ENCODE data around the gene DIS3L2.
"Not testable (repeated sequence)": the region's sequence is repeated elsewhere in the genome, so short reads cannot be mapped to it uniquely, and the experiment has no call there.

Gene DIS3L2

DNA sequence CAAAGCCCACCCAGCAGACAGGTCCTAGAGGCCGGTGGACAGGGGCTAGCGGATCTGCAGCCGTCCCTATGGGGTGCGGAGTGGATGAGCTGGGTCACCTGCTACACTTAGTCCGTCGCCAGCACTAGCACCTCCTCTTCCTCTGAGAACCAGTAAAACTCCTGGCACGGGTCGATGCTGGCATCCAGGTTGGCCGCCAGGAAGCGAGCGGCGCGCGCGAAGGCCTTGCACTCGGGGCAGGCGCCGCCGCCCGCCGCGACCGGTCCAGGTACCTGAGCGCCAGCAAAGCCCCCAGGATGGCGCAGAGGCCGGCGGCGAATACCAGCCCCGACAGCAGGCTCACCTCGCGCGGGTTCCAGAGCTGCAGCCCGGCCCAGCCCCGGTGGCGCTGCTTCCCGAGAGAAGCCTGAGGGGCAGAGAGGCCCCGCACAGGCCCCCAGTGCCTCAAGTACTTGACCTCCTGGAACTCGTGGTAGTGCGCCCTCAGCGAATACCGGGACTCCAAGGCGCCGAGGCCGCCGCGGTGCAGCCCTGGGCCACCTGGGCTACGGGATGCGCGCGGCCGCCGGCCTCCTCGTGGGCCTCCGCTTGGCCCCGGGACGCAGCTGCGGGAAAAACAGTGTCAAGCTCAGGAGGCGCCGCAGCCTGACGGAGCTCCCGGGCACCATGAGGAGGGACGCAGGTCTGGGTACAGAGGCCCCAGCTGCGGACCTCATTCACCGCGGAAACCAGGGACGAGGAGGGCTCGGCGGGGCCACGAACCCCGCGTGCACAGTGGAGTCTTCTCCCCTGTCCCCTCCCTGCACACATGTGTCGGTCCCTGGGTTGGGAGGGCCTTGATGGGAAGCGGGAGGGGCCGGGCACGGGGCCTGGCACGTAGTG is 389.5 kb downstream of the DIS3L2 start:
- no peak for TF ChIP-seq TAF1 (IDR thresholded peaks at IDR 0.05; ENCODE audit: borderline replicate concordance, low read depth, low read length)
- TF ChIP-seq POLR2A (IDR thresholded peaks at IDR 0.05; ENCODE audit: low read depth, low read length): no peak
- TF ChIP-seq POLR2AphosphoS5 (IDR thresholded peaks at IDR 0.05; ENCODE audit: low read depth, low read length): no peak
- no peak for FAIRE-seq
- DNase-seq (ENCODE audit: insufficient read length): no peak

DNA sequence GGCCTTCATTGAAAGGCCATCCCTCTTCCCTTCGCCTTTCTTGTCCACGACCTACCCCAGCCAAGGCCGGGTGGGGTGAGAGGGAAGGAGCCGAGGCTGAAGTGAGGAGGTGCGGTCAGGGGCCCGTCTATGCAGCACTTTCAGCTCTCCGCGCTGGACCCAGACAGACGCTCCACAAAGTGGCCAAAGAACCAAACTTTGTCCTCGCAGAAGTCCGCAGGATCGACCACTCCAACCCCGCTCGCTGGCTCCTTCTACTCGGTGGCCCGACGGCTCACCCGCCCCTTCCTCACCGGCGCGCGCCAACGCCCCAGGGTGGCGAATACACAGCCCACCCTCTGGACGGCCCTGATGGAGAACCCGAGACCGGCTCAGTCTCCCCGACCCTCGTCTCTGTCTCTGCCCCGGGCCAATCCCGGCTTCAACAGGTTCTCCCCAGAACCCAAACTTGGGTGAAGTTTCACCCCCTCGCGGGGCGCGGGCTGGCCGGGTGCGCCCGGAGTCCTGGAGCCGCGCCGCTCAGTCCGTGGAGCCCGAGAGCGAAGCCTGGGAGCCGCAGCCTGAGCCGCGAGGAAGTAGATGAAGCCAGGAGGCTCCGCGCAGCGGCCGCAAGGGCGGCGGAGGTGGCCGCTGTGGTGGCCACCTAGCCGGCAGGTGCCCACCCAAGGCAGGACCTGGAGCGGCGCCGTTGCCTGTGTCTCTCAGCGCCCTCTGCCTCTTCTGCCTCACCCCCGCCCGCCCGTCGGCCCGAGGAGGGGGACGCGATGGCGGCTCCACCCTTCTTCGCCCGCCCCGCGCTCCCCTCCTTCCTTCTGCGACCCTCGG is 390.4 kb downstream of the DIS3L2 start:
- DNase-seq (ENCODE audit: insufficient read length) (no peak), FAIRE-seq (no peak)
- TF ChIP-seq POLR2AphosphoS5 (IDR thresholded peaks at IDR 0.05; ENCODE audit: low read depth, low read length) (no peak), POLR2A (IDR thresholded peaks at IDR 0.05; ENCODE audit: low read depth, low read length) (no peak), TAF1 (IDR thresholded peaks at IDR 0.05; ENCODE audit: borderline replicate concordance, low read depth, low read length) (no peak)

- no peak for TF ChIP-seq POLR2AphosphoS5 (IDR thresholded peaks at IDR 0.05; ENCODE audit: low read depth, low read length)
- no peak for TF ChIP-seq POLR2A (IDR thresholded peaks at IDR 0.05; ENCODE audit: low read depth, low read length)
- no peak for TF ChIP-seq TAF1 (IDR thresholded peaks at IDR 0.05; ENCODE audit: borderline replicate concordance, low read depth, low read length)
- DNase-seq (ENCODE audit: insufficient read length): no peak
- no peak for FAIRE-seq
Measured at GRCh38 chr2:232352511-232353091, 391.1 kb downstream of the DIS3L2 start.

- no peak for DNase-seq (ENCODE audit: insufficient read length)
- FAIRE-seq: no peak
Measured at GRCh38 chr2:232353096-232353495, 391.6 kb downstream of the DIS3L2 start.

DNA sequence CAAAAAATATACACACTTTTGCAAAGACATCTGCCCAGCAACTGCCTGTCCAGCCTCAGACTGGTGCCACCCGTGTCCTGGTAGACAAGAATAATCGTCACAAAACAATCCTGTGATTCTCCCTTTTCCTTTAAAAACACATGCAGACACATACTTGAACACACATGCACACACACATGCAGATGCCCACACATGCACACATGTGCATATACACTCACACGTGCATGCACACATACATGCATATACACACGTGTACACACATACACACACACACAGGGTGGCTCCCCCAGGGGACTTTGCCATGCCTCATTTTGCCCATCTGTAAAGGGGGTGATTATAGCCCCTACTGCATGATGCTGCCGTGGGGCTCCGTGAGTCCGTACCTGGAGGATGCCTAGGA is 392.1 kb downstream of the DIS3L2 start:
- FAIRE-seq: no peak
- DNase-seq (ENCODE audit: insufficient read length): no peak
- no peak for TF ChIP-seq POLR2A (IDR thresholded peaks at IDR 0.05; ENCODE audit: low read depth, low read length)
- no peak for TF ChIP-seq TAF1 (IDR thresholded peaks at IDR 0.05; ENCODE audit: borderline replicate concordance, low read depth, low read length)
- no peak for TF ChIP-seq POLR2AphosphoS5 (IDR thresholded peaks at IDR 0.05; ENCODE audit: low read depth, low read length)

More at GRCh38 chr2:232353096-232353495, 391.6 kb downstream of the DIS3L2 start:
- TF ChIP-seq TAF1 (IDR thresholded peaks at IDR 0.05; ENCODE audit: borderline replicate concordance, low read depth, low read length) (no peak), POLR2AphosphoS5 (IDR thresholded peaks at IDR 0.05; ENCODE audit: low read depth, low read length) (no peak), POLR2A (IDR thresholded peaks at IDR 0.05; ENCODE audit: low read depth, low read length) (no peak)

DNA sequence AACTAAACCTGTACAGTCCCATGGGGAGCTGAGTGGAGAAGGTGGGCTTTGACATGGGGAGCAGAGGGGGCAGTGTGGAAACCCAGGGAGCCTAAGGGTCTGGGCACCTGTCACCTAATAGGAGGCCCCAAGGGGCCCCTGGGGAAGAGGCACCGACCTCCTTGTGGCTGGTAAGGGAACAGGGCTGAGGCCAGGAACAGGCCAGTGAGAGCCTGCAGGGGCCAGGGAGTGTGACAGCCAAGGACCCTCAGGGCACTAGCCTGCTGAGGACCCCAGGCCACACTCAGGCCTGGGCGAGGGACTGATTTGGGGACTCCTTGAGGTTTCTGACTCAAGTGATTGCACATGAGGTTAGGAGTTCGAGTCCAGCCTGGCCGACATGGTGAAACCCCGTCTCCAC is 392.6 kb downstream of the DIS3L2 start:
- no peak for FAIRE-seq
- no peak for TF ChIP-seq POLR2AphosphoS5 (IDR thresholded peaks at IDR 0.05; ENCODE audit: low read depth, low read length)
- no peak for TF ChIP-seq TAF1 (IDR thresholded peaks at IDR 0.05; ENCODE audit: borderline replicate concordance, low read depth, low read length)
- TF ChIP-seq POLR2A (IDR thresholded peaks at IDR 0.05; ENCODE audit: low read depth, low read length): no peak
- no peak for DNase-seq (ENCODE audit: insufficient read length)

DNA sequence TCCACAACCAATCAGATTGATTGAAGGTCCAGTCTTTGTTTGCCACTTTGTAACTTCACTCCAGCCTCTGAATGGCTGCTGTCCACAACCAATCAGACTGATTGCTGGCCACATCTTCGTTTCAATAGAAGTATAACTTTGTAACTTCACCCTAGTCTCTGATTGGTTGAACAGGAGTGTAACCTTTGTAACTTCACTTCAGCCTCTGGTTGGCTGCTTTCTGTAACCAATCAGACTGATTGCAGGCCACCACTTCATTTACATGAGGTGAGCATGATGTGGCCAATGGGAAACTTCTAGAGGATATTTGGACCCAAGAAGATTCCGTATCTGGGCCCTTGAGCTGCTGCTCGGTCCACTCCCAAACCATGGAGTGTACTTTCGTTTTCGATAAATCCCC is 400.1 kb downstream of the DIS3L2 start:
- TF ChIP-seq TAF1 (IDR thresholded peaks at IDR 0.05; ENCODE audit: borderline replicate concordance, low read depth, low read length) (no peak), POLR2A (IDR thresholded peaks at IDR 0.05; ENCODE audit: low read depth, low read length) (no peak), POLR2AphosphoS5 (IDR thresholded peaks at IDR 0.05; ENCODE audit: low read depth, low read length) (no peak)
- FAIRE-seq (no peak), DNase-seq (ENCODE audit: insufficient read length) (no peak)

DNA sequence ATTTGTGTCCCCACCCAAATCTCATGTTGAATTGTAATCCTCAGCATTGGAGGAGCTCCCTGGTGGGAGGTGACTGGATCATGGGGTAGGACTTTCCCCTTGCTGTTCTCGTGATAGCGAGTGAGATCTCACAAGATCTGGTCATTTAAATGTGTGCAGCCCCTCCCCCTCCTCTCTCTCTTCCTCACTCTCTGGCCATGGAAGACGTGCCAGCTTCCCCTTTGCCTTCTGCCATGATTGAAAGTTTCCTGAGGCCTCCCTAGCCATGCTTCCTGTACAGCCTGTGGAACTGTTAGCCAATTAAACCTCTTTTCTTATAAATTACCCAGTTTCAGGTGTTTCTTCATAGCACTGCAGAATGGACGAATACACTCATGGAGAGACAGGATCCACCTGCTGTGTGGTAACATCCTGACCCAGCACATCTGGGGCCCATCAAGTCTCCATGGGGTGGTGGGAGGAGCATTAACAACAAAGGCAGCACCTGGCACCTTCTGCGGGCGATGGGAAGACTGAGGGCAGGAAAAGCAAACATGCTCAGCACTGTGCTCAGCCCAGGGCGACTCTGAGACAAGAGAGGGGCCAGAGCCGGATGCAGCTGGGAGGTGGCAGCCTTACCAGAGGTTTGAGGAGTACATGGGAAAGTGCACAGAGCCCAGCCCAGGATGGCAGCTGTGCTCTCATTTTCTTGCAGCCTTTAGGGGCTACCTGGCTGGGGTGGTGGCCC is 400.8 kb downstream of the DIS3L2 start:
- DNase-seq (ENCODE audit: insufficient read length) (no peak), FAIRE-seq (no peak)
- TF ChIP-seq POLR2AphosphoS5 (IDR thresholded peaks at IDR 0.05; ENCODE audit: low read depth, low read length) (no peak), POLR2A (IDR thresholded peaks at IDR 0.05; ENCODE audit: low read depth, low read length) (no peak), TAF1 (IDR thresholded peaks at IDR 0.05; ENCODE audit: borderline replicate concordance, low read depth, low read length) (no peak)

GRCh38 chr2:232363064-232363783 is 401.7 kb downstream of the DIS3L2 start:
- FAIRE-seq; DNase-seq (ENCODE audit: insufficient read length): not testable (repeated sequence)

DNA sequence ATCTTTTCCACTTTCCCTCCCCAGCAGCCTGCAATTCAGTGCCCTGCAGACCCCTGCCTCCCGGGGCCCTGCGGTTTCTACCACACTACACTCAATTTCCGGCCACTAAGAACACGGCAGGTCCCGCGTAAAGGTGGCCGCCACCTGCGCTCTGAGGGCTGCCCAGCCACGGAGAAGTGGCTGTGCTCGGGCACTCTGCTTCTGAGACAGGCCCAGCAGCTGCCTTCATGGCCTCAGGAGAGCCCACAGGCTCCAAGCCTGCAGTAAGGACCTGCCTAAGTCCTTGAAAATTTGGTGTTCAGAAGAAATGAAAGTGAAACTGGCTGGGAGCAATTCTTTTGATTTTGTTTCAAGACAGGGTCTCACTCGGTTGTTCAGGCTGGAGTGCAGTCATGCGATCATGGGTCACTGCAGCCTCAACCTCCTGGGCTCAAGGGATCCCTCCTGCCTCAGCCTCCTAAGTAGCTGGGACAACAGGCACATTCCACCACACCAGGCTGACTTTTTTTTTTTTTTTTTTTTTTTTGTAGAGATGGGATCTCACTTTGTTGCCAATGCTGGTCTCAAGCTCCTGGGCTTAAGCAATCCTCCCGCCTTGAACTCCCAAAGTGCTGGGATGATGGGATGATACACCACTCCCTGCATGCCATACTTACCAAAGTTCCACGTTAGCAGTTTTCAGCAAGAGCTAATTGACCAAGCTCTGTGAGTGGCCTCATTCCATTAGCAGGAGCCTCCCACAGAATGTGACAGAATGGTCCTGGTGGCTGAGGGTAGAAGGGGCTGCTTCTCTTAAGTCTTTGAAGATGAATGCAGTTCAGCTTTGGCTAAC is 402.5 kb downstream of the DIS3L2 start:
- DNase-seq (ENCODE audit: insufficient read length): no peak
- no peak for TF ChIP-seq POLR2A (IDR thresholded peaks at IDR 0.05; ENCODE audit: low read depth, low read length)
- no peak for TF ChIP-seq TAF1 (IDR thresholded peaks at IDR 0.05; ENCODE audit: borderline replicate concordance, low read depth, low read length)
- no peak for TF ChIP-seq POLR2AphosphoS5 (IDR thresholded peaks at IDR 0.05; ENCODE audit: low read depth, low read length)
- FAIRE-seq: no peak

DNA sequence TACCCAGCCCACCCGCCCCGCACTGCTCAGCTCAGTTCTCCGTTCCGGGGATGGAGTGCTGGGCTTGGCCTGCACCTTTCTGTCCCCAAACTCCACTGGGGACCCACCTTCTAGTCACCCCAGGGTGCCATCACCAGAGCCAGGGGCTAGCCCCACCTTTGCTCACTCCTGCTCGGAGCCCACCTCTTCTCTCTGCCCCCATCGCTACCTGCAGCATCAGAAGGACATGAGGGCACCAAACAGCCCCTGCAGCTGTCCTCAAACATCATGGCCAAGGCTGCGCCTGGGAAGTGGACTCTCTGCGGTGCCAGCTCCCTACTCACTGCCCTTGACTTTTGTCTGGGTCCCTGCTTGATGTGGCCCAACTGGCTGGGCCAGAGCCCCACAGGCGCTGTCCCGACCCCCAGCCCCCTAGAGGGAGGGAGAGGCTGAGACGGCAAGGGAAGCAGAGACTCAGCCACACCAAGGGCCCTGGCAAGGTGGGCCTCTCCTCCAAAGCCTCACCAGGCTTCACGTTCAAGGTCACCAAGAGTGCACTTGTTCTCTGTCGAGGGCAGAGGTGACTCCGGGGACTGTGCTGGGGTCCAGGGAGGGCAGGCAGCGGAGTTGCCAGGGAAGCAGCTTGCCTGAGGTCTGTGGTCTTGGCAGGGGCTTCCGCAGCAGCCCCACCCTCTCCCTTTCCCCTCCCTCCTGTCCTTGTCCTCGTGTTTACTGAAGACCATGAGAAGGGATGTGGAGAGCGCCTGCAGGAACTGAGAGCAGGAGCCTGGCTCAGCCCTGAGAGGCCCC is 403.5 kb downstream of the DIS3L2 start:
- DNase-seq (ENCODE audit: insufficient read length); FAIRE-seq: not testable (repeated sequence)

All from GM12892 (cell line).